Cardiac fibroblast (primary cell): Measurements from ENCODE around the gene GPR137B.

Experiments used
- DNase-seq, 2 donors: peaks; one replicate each; pipeline versions ENCODE4 v3.0.0 to v3.0.0-alpha.2; 2010; ENCODE audit warnings: low read depth in 2 of 2
- H3K4me3 ChIP-seq, 2 donors: replicated peaks in 1 of 2; 1 replicate in 1 of 2; 2 replicates in 1 of 2; pipeline ENCODE4 v1.5.1; 2011; ENCODE audit warnings: low read depth in 2 of 2, low read length in 2 of 2, mild to moderate bottlenecking in 2 of 2, moderate library complexity in 1 of 2
- CTCF ChIP-seq: IDR thresholded peaks from one replicate; pipeline ENCODE4 v1.5.1; 2011; ENCODE audit warnings: low read depth, mild to moderate bottlenecking, low read length, inconsistent platforms

GPR137B gene

GRCh38 chr1:236128646-236129178, 13.6 kb upstream of the GPR137B start:
- peak in 1 of 2 donors; percentile 16 for DNase-seq
- no peak overlapping the region for H3K4me3 ChIP-seq
- TF ChIP-seq CTCF, result no peak

GRCh38 chr1:236129306-236129705, 13.0 kb upstream of the GPR137B start:
- TF ChIP-seq CTCF, result no peak
- no peak for DNase-seq
- no peak overlapping the region for H3K4me3 ChIP-seq

GRCh38 chr1:236130372-236130771, 12.0 kb upstream of the GPR137B start:
- TF ChIP-seq CTCF, result no peak
- H3K4me3 ChIP-seq, result no peak overlapping the region
- DNase-seq, result no peak

- DNase-seq, result no peak
- no peak for TF ChIP-seq CTCF
- no peak overlapping the region for H3K4me3 ChIP-seq
These were observed 10.4 kb upstream of the GPR137B start for GRCh38 chr1:236131916-236132315.

GRCh38 chr1:236132420-236133046, 9.8 kb upstream of the GPR137B start:
- no peak for TF ChIP-seq CTCF
- H3K4me3 ChIP-seq, result no peak overlapping the region
- DNase-seq, result no peak

- TF ChIP-seq CTCF, result no peak
- H3K4me3 ChIP-seq, result no peak overlapping the region
- DNase-seq, result no peak
These were observed 9.0 kb upstream of the GPR137B start for GRCh38 chr1:236133339-236133738.

- TF ChIP-seq CTCF, result no peak
- H3K4me3 ChIP-seq, result no peak overlapping the region
- DNase-seq, result no peak
These were observed 8.5 kb upstream of the GPR137B start for GRCh38 chr1:236133802-236134201.
